Activated T-cell treated with anti-CD3 and anti-CD28 coated beads for 4 hours (primary cell): Measurements from ENCODE around the gene MAGEB10.
"Not testable (repeated sequence)": the region's sequence is repeated elsewhere in the genome, so short reads cannot be mapped to it uniquely, and the experiment has no call there.

Source experiments
- DNase-seq: peaks from one replicate; pipeline ENCODE4 v3.0.0-alpha.2; 2020

Gene MAGEB10, protein sequence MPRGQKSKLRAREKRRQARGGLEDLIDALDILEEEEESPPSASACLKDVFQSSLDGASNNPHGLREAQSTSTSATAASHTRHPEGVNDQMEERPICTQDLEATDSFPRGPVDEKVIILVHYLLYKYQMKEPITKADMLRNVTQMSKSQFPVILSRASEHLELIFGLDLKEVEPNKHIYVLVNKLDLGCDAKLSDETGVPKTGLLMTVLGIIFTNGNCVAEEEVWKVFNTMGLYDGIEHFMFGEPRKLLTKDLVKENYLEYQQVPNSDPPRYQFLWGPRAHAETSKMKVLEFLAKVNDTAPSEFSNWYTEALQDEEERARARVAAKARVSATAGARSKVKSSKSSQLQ

DNA sequence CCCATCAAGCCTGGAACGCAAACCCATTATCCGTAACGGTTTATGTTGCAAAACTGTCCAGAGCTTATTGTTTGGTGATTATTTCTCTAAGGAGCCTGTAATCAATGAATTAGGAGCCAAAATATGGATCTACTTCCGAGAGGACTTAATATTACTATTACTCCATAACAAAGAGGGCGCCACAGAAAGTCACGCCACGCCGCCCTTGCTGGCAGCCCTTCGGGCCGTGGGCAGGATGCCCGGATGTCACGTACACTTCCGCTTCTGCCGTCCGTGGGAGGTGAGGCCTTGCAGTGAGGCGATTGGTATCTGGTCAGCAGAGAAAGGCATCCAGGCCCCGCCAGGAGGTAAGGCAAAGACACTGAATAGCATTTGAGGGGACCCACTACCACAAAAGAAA lies at the start of gene MAGEB10:
TSS of gene MAGEB10 (plus strand) at position 301 of the 400 bp plus-strand sequence. CDS start 13,317 bp downstream, outside the sequence.
- no peak for DNase-seq

DNA sequence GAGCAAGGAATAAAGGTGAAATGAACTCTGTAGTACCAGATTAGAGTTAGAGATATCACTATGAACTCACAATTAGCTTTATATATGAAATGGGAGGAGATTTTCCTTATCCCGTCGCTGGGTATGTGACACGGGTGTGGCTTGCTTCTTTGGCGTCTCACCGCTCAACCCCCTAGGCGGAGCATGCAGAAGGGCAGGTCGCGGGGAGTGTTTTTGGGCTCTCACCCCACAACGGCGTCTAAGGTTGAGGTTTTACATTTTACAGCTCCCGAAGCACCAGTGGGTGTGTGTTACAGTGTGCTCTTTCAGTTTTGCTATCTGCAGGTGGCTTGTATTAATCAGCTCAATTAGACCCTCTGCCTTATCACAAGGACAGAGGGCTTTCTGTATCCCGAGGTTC lies 42.1 kb upstream of the MAGEB10 start:
- DNase-seq, result no peak

DNA sequence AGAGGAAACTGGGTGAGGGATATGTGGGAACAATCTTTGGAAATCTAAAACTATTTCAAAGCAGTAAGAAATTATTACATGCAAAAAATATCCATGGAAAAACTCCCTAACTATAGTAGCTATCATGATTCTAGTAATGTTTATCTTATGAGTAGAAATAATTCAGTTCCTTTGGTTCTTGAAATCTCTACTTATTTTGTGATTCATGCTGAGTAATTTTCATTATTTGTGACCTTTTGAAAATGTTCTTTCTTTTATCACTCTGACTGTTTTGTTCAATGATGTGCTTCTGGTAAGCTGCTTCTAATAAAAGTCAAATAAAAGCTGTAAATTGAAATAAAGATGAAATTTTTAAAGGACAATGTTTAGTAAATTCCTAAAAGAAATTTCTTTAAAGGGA lies 40.4 kb upstream of the MAGEB10 start:
- DNase-seq, result no peak

DNA sequence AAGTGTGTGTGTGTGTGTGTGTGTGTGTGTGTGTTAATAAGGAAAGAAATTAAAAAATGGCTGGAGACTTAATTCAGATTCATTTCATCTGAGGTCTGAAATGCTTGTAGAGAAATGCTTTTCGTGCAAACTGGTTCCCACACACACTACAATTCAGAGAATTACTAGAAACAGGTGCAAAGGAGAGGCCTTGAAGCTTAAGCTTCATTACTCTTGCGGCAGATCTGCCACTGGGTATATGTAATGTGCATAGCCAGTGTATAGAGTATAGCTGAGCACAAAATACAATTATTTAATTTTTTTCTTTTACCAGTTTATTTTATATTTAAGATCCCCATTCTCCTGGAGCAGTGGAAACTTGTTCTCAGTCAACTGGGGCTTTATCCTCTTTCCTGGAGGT lies 31.8 kb upstream of the MAGEB10 start:
- DNase-seq, result no peak

DNA sequence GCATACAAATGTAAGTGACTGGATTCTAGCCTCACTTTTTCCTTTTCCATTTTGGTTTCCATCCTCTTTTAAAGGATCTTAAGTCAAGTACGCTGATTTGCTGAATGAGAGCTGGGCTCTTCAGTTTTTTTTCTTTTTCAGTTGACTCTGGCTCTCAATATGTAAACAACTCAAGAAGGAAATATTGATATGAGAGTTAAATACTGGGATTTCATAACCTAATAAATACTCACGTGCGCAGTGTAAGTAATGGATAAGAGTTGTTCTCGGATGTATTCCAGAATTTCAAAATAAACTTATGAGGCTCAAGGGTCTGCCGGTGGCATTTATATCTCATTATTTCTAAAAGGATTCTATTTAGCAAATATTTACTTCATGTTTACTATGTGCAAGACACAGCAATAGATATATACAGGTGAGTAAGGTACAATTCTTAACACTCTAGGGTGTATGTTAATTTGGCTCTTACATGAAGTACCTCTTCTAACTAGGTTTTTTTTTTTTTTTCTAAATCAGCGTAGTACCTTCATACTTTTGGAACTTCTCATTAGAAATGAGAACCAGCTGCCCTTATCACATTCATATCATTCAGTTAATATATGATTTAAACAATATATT lies 11.0 kb upstream of the MAGEB10 start:
- no peak for DNase-seq

DNA sequence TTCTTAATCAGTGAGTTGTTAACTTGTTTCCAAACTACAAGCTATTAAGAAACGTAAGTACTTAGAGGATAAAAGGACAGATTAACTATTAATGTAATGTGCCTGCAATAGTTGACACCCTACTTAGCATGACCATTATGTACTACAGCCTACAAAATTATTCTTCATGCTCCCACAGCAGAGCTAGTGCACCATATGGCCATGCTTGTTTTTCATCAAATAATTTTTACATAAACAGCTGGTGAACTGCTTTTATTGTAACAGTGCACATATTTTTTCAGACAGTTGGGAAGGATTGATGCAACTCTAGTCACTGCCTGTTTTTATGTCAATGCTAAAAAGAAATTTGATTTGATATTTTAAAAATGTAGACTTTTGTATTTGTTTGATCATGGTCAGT lies 10.2 kb upstream of the MAGEB10 start:
- DNase-seq, result no peak

DNA sequence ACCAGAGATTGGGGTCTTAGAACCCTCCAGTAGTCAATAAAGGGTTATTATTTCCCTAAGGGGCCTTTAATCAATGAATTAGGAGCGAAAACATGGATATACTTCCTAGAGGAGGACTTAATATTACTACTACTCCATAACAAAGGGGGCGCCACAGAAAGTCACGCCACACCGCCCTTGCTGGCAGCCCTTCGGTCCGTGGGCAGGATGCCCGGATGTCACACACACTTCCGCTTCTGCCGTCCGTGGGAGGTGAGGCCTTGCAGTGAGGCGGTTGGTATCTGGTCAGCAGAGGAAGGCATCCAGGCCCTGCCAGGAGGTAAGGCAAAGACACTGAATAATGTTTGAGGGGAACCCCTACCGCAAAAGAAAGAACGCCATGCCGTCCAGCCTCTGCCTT lies 436 bp downstream of the MAGEB10 start:
- DNase-seq, result no peak

DNA sequence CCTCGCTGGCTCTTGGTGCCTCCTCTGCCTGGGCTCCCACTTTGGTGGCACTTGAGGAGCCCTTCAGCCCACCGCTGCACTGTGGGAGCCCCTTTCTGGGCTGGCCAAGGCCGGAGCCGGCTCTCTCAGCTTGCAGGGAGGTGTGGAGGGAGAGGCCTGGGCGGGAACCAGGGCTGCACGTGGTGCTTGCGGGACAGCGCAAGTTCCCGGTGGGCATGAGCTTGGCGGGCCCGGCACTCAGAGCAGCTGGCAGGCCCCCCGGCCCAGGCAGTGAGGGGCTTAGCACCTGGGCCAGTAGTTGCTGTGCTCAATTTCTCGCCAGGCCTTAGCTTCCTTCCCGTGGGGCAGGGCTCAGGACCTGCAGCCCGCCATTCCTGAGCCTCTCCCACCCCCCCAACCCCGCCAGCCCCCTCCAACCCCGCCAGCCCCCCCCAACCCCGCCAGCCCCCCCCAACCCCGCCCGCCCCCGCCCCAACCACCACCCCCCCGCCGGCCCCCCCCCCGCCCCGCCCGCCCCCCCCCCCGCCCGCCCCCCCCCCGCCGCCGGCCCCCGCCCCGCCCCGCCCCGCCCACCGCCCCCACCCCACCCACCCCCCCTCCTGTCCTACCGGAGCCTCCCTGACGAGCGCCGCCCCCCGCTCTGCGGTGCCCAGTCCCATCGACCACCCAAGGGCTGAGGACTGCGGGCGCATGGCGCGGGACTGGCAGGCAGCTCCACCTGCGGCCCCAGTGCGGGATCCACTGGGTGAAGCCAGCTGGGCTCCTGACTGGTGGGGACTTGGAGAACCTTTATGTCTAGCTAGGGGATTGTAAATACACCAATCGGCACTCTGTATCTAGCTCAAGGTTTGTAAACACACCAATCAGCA lies 1.4 kb downstream of the MAGEB10 start:
- DNase-seq, result not testable (repeated sequence)

DNA sequence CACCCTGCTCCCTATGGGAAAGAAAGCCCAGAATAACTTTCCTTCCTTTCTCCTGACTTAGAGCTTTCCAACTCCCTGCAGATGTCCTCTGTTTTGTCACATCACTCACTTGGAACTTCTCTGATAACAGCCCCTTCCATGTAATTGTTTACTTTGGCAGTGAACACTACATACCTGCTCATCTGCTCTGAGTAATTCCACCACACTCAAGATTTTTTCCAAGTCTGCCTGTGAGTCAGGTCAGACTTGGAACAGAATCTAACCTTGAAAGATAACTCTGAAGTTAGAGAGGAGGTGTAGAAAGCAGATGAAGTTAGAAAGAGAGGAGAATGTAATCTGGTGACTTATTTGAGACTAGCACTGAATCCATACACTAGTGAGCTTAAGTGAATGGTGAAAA lies 7.4 kb downstream of the MAGEB10 start:
- DNase-seq, result no peak

DNA sequence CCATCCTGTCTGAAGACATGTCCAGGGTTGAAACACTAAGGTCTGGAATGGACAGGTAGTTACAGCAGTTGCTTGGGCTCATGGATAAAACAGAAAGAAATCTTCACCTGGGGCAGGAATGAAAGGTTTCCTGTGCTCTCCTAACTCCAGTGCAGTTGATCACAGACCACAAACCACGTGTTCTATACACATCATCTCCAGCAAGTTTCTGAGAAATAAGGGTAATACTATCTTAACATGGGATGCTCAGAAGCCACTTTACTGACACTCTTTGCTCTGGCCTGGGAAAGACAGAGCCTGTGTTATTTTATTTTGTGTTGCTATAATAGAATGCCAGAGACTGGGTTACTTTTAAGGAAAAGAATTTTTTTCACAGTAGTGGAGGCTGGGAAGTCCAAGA lies 16.0 kb downstream of the MAGEB10 start:
- DNase-seq, result no peak

DNA sequence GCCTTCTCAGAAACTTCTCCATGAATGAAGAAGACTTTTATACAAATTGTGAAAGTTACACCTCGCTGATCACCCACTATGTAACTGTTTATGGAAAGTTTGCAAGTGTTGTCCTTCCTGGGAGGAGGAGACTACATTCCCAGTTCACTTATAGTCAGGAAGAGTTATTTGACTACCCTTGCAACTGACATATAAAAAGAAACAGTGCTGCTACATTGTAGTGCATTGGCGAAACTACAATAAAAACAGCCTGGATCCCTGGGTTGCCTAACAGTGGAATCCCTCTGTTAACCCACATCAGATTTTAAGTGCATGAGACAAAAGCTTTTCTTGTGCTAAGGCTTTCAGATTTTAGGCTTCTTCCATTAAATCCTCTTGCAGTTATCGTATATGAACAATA lies 30.4 kb downstream of the MAGEB10 start:
- no peak for DNase-seq

DNA sequence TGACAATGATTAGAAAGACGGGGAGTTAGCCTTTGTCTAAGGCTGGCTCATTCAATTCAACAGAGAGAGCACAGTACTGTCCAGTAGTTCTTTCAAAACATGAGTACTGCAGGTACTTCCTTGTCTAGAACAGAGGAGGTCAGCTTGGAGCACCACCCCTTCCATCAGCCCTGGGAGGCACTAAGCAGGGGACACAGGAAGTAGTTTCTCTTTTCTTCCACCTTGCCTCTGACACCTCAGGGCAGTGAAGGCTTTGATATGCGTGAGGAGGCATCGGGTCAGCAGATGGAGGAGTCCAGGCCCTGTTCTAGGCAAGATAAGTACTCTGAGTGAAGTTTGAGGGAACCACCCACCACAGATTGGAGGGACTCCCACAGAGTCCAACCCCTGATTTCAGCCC lies 33.1 kb downstream of the MAGEB10 start:
- no peak for DNase-seq

DNA sequence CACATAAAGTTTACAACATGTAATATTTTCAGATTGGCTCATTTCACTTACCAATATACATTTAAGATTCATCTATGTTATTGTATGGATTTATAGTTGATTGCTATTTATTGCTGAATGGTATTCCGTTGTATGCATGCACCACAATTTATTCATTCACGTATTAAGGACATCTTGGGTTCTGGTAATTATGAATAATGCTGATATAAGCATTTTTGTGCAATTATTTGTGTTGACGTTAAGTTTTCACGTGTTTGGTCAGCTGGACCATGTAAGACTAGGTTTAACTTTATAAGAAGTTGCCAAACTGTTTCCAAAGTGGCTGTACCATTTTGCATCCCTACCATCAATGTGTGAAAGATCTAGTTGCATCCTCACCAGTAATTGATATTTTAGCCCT lies 35.1 kb downstream of the MAGEB10 start:
- no peak for DNase-seq

DNA sequence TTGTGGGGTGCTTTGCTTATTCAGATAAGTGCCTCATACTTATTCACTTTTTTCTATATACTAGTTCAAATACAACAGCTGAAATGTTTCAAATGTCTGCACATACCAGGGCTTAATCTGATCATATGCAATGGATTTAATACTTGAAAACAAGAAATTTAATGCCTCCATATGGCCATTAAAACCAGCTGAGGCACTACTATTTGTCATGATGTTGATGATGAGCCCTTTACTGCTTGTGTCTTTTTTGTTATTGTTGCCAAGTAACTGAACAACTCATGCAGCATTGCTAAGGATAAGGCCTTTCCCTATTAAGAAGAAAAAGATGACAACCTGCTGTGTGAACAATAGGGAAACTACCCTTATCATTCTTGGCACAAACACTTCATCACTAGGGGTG lies 52.5 kb downstream of the MAGEB10 start:
- DNase-seq, result no peak

DNA sequence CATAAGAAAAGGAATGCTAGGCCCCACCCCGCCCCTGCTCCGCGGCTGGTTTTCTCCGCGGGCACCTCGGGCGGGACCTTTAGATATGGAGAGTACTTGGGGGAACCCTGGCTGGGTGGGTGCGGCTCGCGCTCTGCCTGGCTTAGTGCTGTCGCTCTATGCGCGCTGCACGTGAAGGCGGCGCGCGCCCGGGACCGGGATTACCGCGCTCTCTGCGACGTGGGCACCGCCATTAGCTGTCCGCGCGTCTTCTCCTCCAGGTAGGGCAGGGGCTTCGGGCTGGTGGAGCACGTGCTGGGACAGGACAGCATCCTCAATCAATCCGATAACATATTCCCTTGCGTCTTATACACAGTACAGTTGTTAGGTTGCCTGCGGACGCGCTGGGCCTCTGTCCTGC lies 56.0 kb downstream of the MAGEB10 start:
- DNase-seq, result no peak
